ENCODE results near the gene SOX18. TPM values are rescaled to one million over a fixed set of nuclear protein-coding genes. Genes with fewer than 3 reads are reported as not detected.

The SOX18 gene
- total RNA-seq, 3 donors from 2014 or later, result 0.13 to 0.24 (median 0.24) TPM

GRCh38 chr20:64083804-64084684 lies 34.6 kb upstream of the SOX18 start, which contains the start of gene LKAAEAR1:
Gene LKAAEAR1 (minus strand): TSS chr20:64084398. CDS start chr20:64084219, 179 bp downstream.
- peaks cover 4% of the 10 kb centered on the region for H3K9me3 Mint-ChIP-seq
- DNase-seq, result no peak
- peak within 1 kb of the TSS; percentile 75 for H3K4me3 Mint-ChIP-seq
- H3K36me3 Mint-ChIP-seq (ENCODE audit: insufficient read depth), result no peaks in the 10 kb centered on the region
- ATAC-seq, result peak; percentile 4 to 11
- peaks cover 2% of the 10 kb centered on the region for H3K27me3 Mint-ChIP-seq (ENCODE audit: low read depth)
- peaks cover 20% of the 10 kb centered on the region for H3K4me1 Mint-ChIP-seq (ENCODE audit: low read depth)

DNA sequence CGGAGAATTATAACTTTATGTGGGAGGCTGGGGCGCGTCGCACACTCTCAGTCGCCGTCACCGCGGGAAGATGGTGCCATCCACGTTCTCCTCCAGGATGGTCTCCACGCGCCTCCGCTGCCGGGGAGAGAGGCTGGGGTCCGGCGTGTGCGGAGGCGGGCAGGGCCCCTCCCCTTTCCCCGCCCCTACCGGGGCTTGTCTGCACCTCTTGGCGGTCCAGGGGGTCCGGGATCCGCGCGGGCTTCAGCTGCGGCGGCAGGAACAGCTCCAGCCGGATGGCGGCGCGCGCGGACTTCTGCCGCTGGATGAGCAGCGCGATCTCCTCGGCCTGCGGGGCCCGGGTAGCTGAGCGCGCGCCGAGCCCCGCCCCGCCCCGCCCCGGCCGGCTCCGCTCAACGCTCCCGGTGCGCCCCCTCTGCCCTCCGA lies 34.0 kb upstream of the SOX18 start:
- H3K4me3 Mint-ChIP-seq, result peak overlapping the region; percentile 75
- ATAC-seq (peak; percentile 62 to 63), DNase-seq (peak; percentile 61)
- peaks cover 4% of the 10 kb centered on the region for H3K9me3 Mint-ChIP-seq
- no peaks in the 10 kb centered on the region for H3K36me3 Mint-ChIP-seq (ENCODE audit: insufficient read depth)
- peaks cover 26% of the 10 kb centered on the region for H3K4me1 Mint-ChIP-seq (ENCODE audit: low read depth)
- H3K27me3 Mint-ChIP-seq (ENCODE audit: low read depth), result peaks cover 2% of the 10 kb centered on the region

GRCh38 chr20:64082820-64083377 lies 33.5 kb upstream of the SOX18 start:
- DNase-seq (no peak), ATAC-seq (no peak)
- peak overlapping the region; percentile 75 for H3K4me3 Mint-ChIP-seq
- H3K9me3 Mint-ChIP-seq, result no peaks in the 10 kb centered on the region
- H3K36me3 Mint-ChIP-seq (ENCODE audit: insufficient read depth), result no peaks in the 10 kb centered on the region
- peaks cover 27% of the 10 kb centered on the region for H3K4me1 Mint-ChIP-seq (ENCODE audit: low read depth)
- peaks cover 2% of the 10 kb centered on the region for H3K27me3 Mint-ChIP-seq (ENCODE audit: low read depth)

DNA sequence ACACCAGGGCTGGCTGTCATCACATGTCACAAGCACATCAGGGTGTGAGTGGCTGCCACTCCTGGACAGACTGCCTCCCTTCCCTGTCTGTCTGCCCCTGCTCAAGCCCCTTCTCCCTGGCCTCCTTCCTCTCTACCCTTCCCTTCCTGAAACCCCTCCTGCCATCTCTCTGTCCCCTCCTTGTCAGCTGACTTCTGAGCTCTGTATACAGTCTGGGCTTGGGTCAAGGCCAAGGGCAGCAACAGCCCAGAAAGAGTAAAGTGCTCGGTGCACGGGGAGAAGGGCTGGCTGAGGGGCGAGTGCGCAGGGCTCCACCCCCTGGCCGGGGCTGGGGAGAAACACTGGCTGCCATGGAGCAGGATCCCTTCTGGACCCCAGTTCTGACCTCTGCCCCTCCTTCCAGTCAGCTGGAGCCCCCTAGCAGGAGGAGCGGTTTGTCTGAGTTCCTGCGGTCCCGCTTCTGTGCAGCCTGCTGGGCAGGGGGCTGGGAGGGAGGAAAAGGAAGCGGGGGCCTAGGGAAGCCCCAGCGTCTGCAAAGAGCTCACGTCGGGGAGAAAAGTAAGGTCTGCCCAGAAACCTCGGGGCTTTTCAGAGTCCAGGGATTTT lies 32.8 kb upstream of the SOX18 start:
- no peak for ATAC-seq
- peak overlapping the region; percentile 24 for H3K4me3 Mint-ChIP-seq
- no peak for DNase-seq
- H3K36me3 Mint-ChIP-seq (ENCODE audit: insufficient read depth), result no peaks in the 10 kb centered on the region
- peaks cover 2% of the 10 kb centered on the region for H3K27me3 Mint-ChIP-seq (ENCODE audit: low read depth)
- H3K9me3 Mint-ChIP-seq, result no peaks in the 10 kb centered on the region
- H3K4me1 Mint-ChIP-seq (ENCODE audit: low read depth), result peaks cover 34% of the 10 kb centered on the region

DNA sequence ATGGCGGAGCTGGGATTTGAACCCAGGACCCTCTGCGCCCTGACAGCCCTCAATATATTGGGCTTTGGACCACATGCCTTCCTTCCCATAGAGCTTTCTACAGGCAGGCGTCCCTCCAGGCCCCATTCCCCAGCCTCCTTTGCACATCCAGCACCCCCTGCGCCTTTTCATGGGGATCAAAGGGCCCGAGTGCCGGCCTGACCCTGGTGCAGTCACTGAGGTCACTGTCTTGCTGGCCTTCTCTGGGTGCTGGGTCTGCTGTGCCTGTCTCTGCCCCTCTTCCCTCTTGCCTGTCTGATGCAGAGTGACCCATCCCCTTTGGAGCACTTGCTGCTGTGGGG lies 32.2 kb upstream of the SOX18 start:
- H3K4me1 Mint-ChIP-seq (ENCODE audit: low read depth), result peaks cover 38% of the 10 kb centered on the region
- ATAC-seq (no peak), DNase-seq (no peak)
- H3K36me3 Mint-ChIP-seq (ENCODE audit: insufficient read depth), result no peaks in the 10 kb centered on the region
- H3K27me3 Mint-ChIP-seq (ENCODE audit: low read depth), result peaks cover 2% of the 10 kb centered on the region
- peak overlapping the region; percentile 24 for H3K4me3 Mint-ChIP-seq
- H3K9me3 Mint-ChIP-seq, result no peaks in the 10 kb centered on the region

GRCh38 chr20:64080813-64081623 lies 31.6 kb upstream of the SOX18 start:
- ATAC-seq (no peak), DNase-seq (no peak)
- H3K4me3 Mint-ChIP-seq, result peak overlapping the region; percentile 76
- H3K27me3 Mint-ChIP-seq (ENCODE audit: low read depth), result peaks cover 2% of the 10 kb centered on the region
- no peaks in the 10 kb centered on the region for H3K9me3 Mint-ChIP-seq
- peaks cover 39% of the 10 kb centered on the region for H3K4me1 Mint-ChIP-seq (ENCODE audit: low read depth)
- no peaks in the 10 kb centered on the region for H3K36me3 Mint-ChIP-seq (ENCODE audit: insufficient read depth)

DNA sequence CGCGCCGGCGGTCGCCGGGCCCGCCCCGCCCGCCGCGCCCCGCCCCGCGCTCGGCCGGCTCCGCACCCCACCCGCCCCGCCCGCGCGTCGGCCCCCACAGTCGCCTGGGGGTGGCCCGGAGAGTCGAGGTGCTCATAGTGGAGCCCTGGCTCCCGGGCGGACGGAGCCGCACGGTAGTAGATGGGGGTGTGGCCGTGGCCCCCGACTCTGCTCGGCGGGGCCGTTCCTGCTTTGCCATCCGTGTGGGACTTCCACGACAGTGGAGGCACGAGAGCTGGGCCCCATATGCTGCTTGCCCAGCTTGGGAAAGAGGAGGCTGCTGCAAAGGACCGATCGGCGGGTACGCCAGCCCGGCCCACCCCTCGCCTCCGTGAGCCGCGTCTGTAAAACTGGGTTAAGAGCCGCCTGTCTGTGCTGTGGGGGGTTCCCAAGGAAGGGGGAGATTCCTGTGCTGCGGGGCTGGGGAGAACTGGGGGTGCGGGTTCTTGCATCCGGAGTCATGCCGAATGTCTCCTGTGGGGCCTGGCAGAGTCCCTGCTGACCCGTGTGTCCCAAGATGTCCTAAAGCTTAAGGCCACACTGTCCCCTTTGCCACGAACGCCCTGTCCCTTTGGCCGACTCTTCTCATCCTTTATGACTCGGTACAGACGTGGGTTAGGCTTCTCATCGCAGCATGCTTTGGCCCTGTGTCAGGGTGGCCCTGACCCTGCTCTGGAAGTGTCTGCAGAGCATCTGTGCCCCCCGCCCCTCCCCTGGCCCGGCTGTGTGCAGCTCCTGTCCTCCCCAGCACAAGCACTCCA lies 30.8 kb upstream of the SOX18 start, which contains the start of gene OPRL1:
OPRL1 (plus strand) TSS at position 70 of the 800 bp plus-strand sequence. CDS start 12,639 bp downstream, outside the sequence.
- ATAC-seq (peak; percentile 36 to 43), DNase-seq (no peak)
- Mint-ChIP-seq H3K9me3 (no peaks in the 10 kb centered on the region), H3K36me3 (ENCODE audit: insufficient read depth) (no peaks in the 10 kb centered on the region), H3K27me3 (ENCODE audit: low read depth) (peaks cover 2% of the 10 kb centered on the region), H3K4me1 (ENCODE audit: low read depth) (peaks cover 39% of the 10 kb centered on the region), H3K4me3 (peak within 1 kb of the TSS; percentile 86)

- H3K4me1 Mint-ChIP-seq (ENCODE audit: low read depth), result peaks cover 38% of the 10 kb centered on the region
- DNase-seq, result peak; percentile 56
- H3K27me3 Mint-ChIP-seq (ENCODE audit: low read depth), result peaks cover 2% of the 10 kb centered on the region
- ATAC-seq, result peak; percentile 29 to 34
- no peaks in the 10 kb centered on the region for H3K9me3 Mint-ChIP-seq
- no peaks in the 10 kb centered on the region for H3K36me3 Mint-ChIP-seq (ENCODE audit: insufficient read depth)
- peak within 1 kb of the TSS; percentile 86 for H3K4me3 Mint-ChIP-seq
Observed at GRCh38 chr20:64079273-64080012, 30.0 kb upstream of the SOX18 start, which contains the start of gene RGS19. Gene RGS19 (minus strand): TSS chr20:64079518. CDS start chr20:64076886, 2,632 bp downstream.

DNA sequence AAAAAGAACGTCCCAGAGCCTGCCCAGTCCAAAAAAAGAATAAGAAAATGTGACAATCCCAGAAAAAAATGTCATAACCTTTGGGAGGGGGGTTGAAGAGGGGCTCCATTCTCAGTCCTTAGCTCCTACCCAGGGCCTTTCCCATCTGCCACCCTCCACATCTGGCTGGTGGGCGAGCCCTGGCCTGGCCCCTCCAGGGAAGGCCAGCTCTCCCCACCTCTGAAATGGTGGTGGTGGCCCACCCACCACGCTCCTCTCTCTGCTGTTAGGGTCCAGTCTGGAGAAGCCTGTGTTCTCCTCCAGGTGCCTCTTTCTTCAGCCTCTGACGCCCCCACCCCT lies 29.5 kb upstream of the SOX18 start:
- Mint-ChIP-seq H3K9me3 (no peaks in the 10 kb centered on the region), H3K27me3 (ENCODE audit: low read depth) (no peaks in the 10 kb centered on the region), H3K4me1 (ENCODE audit: low read depth) (peaks cover 35% of the 10 kb centered on the region), H3K36me3 (ENCODE audit: insufficient read depth) (peaks cover 2% of the 10 kb centered on the region), H3K4me3 (peak overlapping the region; percentile 86)
- no peak for ATAC-seq
- no peak for DNase-seq

- H3K27me3 Mint-ChIP-seq (ENCODE audit: low read depth), result no peaks in the 10 kb centered on the region
- ATAC-seq, result peak; percentile 25 to 27
Observed at GRCh38 chr20:64077876-64078551, 28.6 kb upstream of the SOX18 start.

DNA sequence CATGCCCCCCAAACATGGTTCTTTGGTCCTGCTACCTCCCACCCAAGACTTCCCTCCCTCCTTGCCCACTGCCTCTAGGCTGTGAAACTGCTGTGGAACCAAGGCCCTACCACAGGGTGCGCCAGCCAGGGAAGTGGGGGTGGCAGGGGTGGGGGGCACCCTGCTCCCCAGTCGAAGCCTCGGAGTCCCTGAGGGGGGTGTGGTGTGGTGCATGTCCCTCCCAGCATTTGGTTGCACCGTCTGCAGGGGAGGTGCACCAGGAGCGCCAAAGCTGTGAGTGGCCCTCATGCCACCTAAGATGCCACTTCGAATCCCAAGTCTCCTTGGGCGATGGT lies 28.1 kb upstream of the SOX18 start:
- ATAC-seq (peak in 1 of 2 donors; percentile 1), DNase-seq (no peak)

More at GRCh38 chr20:64077876-64078551, 28.6 kb upstream of the SOX18 start:
- H3K36me3 Mint-ChIP-seq (ENCODE audit: insufficient read depth), result peaks cover 5% of the 10 kb centered on the region
- H3K4me1 Mint-ChIP-seq (ENCODE audit: low read depth), result peaks cover 32% of the 10 kb centered on the region
- peak overlapping the region; percentile 86 for H3K4me3 Mint-ChIP-seq
- H3K9me3 Mint-ChIP-seq, result no peaks in the 10 kb centered on the region
- no peak for DNase-seq

GRCh38 chr20:64077094-64077493 lies 27.7 kb upstream of the SOX18 start:
- H3K4me3 Mint-ChIP-seq, result peak overlapping the region; percentile 86

More for the DNA sequence above, 28.1 kb upstream of the SOX18 start:
- Mint-ChIP-seq H3K4me1 (ENCODE audit: low read depth) (peaks cover 29% of the 10 kb centered on the region), H3K4me3 (peak overlapping the region; percentile 86), H3K36me3 (ENCODE audit: insufficient read depth) (peaks cover 6% of the 10 kb centered on the region), H3K9me3 (no peaks in the 10 kb centered on the region), H3K27me3 (ENCODE audit: low read depth) (no peaks in the 10 kb centered on the region)

More at GRCh38 chr20:64077094-64077493, 27.7 kb upstream of the SOX18 start:
- H3K9me3 Mint-ChIP-seq, result no peaks in the 10 kb centered on the region
- H3K27me3 Mint-ChIP-seq (ENCODE audit: low read depth), result no peaks in the 10 kb centered on the region
- DNase-seq (no peak), ATAC-seq (peak; percentile 11 to 13)
- H3K36me3 Mint-ChIP-seq (ENCODE audit: insufficient read depth), result peaks cover 6% of the 10 kb centered on the region
- H3K4me1 Mint-ChIP-seq (ENCODE audit: low read depth), result peaks cover 28% of the 10 kb centered on the region

Measured in activated T-cell treated with anti-CD3 and anti-CD28 coated beads, Interleukin-2, amount 50 U/mL, for 4 hours (primary cell).